Liver (tissue), 5 donors: Measurements from ENCODE around the gene SEPTIN14. TPM values are rescaled to one million over a fixed set of nuclear protein-coding genes. Genes with fewer than 3 reads are reported as not detected.

Source experiments
- polyA plus RNA-seq, 2 donors: library from polyadenylated mRNA; stranded (reverse) in 1 of 2; unstranded in 1 of 2; fragments of 200-250 nt in 1 of 2; fragments of >200 nt in 1 of 2; fragmentation: Nextera tagmentation in 1 of 2; extraction: Ambion mirVana in 1 of 2; gene quantifications; one replicate each; pipeline versions ENCODE4 v1.2.1 to v1.2.3, GENCODE V29; 2013 to 2015
- small RNA-seq: library from RNA; depleted of rRNA; stranded (forward); fragments of <200 nt; gene quantifications from one replicate; pipeline ENCODE3, GENCODE V24; 2014
- total RNA-seq, 2 donors: library from RNA; depleted of rRNA; stranded (reverse); fragments of >200 nt; gene quantifications; one replicate each; pipeline ENCODE4 v1.2.3, GENCODE V29; 2014
- donor health status: healthy.
- donor health status: healthy.
- donor health status: healthy.

Gene SEPTIN14
- total and polyA plus RNA-seq, 4 donors: not detected

Small RNA genes lying within 50 kb of the gene (small RNA-seq; reads per million reads assigned to genes)
- not detected for gene AC092647.1
- not detected for gene AC092647.2
- not detected for gene RNU6-1126P

Other genes starting within 250 kb of the SEPTIN14 start
- gene ZNF713, start 24.7 kb upstream of the SEPTIN14 start, total RNA-seq: 1 to 10 TPM; 1.6 to 3.9 TPM
- gene ZNF713, start 24.7 kb upstream of the SEPTIN14 start, polyA plus RNA-seq: under 1 TPM; 0.39 to 0.43 TPM
- 10 to 100 TPM in 1 of 2 donors, 1 to 10 TPM in 1; 7.2 to 10.6 TPM for gene MRPS17, start 89.1 kb upstream of the SEPTIN14 start, total RNA-seq
- gene MRPS17, start 89.1 kb upstream of the SEPTIN14 start, polyA plus RNA-seq: 10 to 100 TPM; 10.8 to 39.7 TPM
- gene NIPSNAP2, start 101.8 kb upstream of the SEPTIN14 start, total RNA-seq: 10 to 100 TPM; 11.6 to 20.4 TPM
- 10 to 100 TPM in 1 of 2 donors, 1 to 10 TPM in 1; 6.0 to 11.9 TPM for gene NIPSNAP2, start 101.8 kb upstream of the SEPTIN14 start, polyA plus RNA-seq
- gene PSPH, start 188.7 kb upstream of the SEPTIN14 start, total RNA-seq: 10 to 100 TPM; 10.6 to 35.9 TPM
- gene PSPH, start 188.7 kb upstream of the SEPTIN14 start, polyA plus RNA-seq: 1 to 10 TPM; 5.5 to 7.4 TPM
- gene CCT6A, start 189.0 kb upstream of the SEPTIN14 start, total RNA-seq: 10 to 100 TPM; 48.6 to 80.0 TPM
- 10 to 100 TPM; 44.6 to 49.5 TPM for gene CCT6A, start 189.0 kb upstream of the SEPTIN14 start, polyA plus RNA-seq
- gene SUMF2, start 201.5 kb upstream of the SEPTIN14 start, total RNA-seq: 100 to 1,000 TPM in 1 of 2 donors, 10 to 100 TPM in 1; 75.3 to 104 TPM
- gene SUMF2, start 201.5 kb upstream of the SEPTIN14 start, polyA plus RNA-seq: 10 to 100 TPM; 67.1 to 74.2 TPM
- 1 to 10 TPM in 1 of 2 donors, under 1 TPM in 1; 0.19 to 1.0 TPM for gene PHKG1, start 230.2 kb upstream of the SEPTIN14 start, total RNA-seq
- gene PHKG1, start 230.2 kb upstream of the SEPTIN14 start, polyA plus RNA-seq: under 1 TPM; 0.18 to 0.30 TPM
- gene CHCHD2, start 243.7 kb upstream of the SEPTIN14 start, total RNA-seq: 100 to 1,000 TPM; 169 to 182 TPM
- 100 to 1,000 TPM; 322 to 356 TPM for gene CHCHD2, start 243.7 kb upstream of the SEPTIN14 start, polyA plus RNA-seq